ENCODE results near the gene SHISA7.

Gene SHISA7

DNA sequence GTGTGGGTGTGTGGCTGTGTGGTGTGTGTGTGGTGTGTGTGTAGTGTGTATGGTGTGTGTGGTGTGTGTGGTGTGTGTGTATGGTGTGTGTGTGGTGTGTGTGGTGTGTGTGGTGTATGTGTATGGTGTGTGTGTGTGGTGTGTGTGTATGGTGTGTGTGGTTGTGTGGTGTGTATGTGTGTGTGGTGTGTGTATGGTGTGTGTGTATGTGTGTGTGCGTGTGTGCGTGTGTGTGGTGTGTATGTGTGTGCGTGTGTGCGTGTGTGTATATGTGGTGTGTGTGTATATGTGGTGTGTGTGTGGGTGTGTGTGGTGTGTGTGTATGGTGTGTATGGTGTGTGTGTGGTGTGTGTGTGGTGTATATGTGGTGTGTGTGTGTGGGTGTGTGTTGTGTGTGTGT, 8.1 kb downstream of the SHISA7 start:
- H3K4me3 ChIP-seq (ENCODE audit: low read depth, low read length), result no peak overlapping the region
- TF ChIP-seq, protein P1, sequence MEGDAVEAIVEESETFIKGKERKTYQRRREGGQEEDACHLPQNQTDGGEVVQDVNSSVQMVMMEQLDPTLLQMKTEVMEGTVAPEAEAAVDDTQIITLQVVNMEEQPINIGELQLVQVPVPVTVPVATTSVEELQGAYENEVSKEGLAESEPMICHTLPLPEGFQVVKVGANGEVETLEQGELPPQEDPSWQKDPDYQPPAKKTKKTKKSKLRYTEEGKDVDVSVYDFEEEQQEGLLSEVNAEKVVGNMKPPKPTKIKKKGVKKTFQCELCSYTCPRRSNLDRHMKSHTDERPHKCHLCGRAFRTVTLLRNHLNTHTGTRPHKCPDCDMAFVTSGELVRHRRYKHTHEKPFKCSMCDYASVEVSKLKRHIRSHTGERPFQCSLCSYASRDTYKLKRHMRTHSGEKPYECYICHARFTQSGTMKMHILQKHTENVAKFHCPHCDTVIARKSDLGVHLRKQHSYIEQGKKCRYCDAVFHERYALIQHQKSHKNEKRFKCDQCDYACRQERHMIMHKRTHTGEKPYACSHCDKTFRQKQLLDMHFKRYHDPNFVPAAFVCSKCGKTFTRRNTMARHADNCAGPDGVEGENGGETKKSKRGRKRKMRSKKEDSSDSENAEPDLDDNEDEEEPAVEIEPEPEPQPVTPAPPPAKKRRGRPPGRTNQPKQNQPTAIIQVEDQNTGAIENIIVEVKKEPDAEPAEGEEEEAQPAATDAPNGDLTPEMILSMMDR (IDR thresholded peaks at IDR 0.05; ENCODE audit: borderline replicate concordance, insufficient read depth, low read depth, low read length), result no peak

DNA sequence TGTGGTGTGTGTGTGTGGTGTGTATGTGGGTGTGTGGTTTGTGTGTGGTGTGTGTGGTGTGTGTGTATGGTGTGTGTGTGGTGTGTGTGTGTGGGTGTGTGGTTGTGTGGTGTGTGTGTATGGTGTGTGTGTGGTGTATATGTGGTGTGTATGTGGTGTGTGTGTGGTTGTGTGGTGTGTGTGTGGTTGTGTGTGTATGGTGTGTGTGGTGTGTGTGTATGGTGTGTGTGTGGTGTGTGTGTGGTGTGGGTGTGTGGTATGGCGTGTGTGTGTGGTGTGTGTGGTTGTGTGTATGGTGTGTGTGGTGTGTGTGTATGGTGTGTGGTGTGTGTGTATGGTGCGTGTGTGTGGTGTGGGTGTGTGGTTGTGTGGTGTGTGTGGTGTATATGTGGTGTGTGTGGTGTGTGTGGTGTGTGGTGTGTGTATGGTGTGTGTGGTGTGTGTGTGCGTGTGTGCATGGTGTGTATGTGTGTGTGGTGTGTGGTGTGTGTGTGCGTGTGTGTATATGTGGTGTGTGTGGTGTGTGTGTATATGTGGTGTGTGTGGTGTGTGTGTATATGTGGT, 8.7 kb downstream of the SHISA7 start:
- TF ChIP-seq, protein P1 (IDR thresholded peaks at IDR 0.05; ENCODE audit: borderline replicate concordance, insufficient read depth, low read depth, low read length), result no peak
- no peak overlapping the region for H3K4me3 ChIP-seq (ENCODE audit: low read depth, low read length)

DNA sequence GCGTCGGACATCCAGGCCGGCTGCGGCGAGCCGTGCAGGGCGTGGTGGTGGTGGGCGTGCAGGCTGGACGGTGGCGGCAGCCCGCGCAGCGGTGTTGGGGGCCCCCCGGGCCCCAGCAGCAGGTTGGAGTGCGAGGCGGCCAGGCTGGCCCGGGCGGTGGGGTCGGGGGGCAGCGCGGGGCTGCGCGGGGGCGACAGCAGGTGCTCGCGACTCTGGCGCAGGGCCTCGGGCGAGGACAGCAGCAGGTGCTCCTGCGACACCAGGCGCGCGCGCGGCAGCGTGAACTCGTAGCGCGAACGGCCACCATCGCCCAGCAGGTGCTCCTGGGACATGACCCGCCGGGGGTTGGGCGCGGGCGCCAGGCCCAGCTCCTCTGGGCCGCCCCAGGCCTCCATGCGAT, 9.8 kb downstream of the SHISA7 start:
- TF ChIP-seq, protein P1 (IDR thresholded peaks at IDR 0.05; ENCODE audit: borderline replicate concordance, insufficient read depth, low read depth, low read length), result no peak
- H3K4me3 ChIP-seq (ENCODE audit: low read depth, low read length), result no peak overlapping the region

DNA sequence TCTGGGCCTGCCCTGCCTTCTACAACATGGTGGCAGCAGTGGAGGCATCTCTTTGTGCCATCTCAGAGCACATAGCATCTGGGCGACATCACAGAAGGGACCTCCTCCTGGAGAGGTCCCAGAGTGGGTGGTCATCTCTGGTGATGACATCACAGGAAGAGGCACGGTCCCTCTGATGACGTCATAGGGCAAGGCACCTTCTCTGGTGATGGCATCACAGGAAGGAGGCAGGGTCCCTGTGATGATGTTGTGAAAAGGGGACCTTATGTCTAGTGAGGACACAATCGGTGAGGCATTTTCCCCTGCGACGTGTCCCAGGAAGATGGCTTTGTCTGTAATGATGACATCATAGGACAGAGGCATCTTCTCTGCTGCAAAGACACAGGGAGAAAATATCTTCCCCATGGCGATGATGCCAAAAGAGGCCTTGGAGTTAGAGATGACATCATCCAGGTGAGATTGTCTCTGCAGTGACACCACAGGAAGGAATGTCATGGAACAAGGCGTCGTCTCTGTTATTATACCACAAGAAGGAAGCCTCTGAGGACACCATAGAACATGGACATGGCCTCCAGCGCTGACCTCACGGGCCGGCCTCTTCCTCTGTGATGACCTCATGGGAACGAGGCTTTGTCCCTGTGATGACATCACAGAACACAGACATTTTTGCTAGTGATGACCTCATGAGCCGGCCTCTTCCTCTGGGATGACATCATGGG, 10.7 kb downstream of the SHISA7 start:
- TF ChIP-seq, protein P1 (IDR thresholded peaks at IDR 0.05; ENCODE audit: borderline replicate concordance, insufficient read depth, low read depth, low read length), result no peak
- H3K4me3 ChIP-seq (ENCODE audit: low read depth, low read length), result no peak overlapping the region

DNA sequence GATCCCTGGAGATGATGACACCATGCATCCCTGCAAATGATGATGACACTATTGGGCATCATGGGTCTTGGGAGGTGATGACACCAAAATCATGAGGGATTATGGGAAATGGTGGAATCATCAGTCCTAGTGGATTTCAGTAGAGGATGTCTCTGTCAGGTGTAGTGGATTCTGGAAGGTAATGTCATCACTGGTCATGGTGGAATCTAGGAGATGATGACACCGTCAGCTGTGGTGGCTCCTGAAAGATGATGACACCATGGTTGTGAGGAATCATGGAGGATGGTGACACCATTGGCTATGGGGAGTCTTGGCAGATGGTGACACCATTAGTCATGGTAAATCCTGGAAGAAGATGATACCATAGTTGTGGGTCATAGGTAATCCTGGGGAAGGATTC, 11.9 kb downstream of the SHISA7 start:
- TF ChIP-seq, protein P1 (IDR thresholded peaks at IDR 0.05; ENCODE audit: borderline replicate concordance, insufficient read depth, low read depth, low read length), result no peak
- H3K4me3 ChIP-seq (ENCODE audit: low read depth, low read length), result no peak overlapping the region

DNA sequence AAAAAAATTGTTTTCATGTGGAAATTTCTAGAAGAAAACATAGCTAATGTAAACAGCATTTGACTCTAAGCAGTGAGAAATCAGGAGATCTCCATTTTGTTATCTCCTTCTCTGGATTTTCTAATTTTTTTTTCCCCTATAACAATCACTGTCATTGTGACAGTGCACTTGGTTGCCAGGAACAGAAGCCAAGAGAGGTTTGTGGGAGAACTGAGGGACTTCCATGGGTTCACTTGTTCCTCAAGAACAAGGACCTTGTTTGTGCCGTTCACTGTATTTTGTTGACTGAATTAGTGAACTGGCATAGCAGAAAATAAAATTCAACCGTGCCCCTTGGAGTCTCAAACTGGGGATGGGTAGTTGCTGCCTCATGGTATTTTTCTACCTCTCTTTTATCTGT, 17.1 kb downstream of the SHISA7 start:
- TF ChIP-seq, protein P1 (IDR thresholded peaks at IDR 0.05; ENCODE audit: borderline replicate concordance, insufficient read depth, low read depth, low read length), result no peak
- no peak overlapping the region for H3K4me3 ChIP-seq (ENCODE audit: low read depth, low read length)

DNA sequence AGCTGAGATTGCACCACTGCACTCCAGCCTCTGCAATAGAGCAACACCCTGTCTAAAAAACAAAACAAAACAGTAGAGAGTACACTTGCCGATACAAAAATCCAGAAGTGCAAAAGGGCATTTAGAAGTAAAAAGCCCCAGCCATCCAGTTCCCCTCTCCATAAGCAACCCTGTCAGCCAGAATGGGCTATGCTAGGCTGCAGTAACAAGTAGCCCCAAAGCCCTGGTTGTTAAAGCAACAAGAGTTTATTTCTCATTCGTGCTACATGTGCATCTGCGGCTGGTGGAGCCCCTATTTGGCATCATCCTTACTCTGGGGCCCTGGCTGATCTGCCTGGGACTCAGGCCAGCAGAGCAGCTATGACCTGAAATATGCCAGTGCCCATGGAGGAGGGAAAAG, 18.6 kb downstream of the SHISA7 start:
- no peak overlapping the region for H3K4me3 ChIP-seq (ENCODE audit: low read depth, low read length)
- TF ChIP-seq, protein P1 (IDR thresholded peaks at IDR 0.05; ENCODE audit: borderline replicate concordance, insufficient read depth, low read depth, low read length), result no peak

Data from GM12875 (cell line).